ENCODE measurements around the gene FDXACB1.

FDXACB1 gene

DNA sequence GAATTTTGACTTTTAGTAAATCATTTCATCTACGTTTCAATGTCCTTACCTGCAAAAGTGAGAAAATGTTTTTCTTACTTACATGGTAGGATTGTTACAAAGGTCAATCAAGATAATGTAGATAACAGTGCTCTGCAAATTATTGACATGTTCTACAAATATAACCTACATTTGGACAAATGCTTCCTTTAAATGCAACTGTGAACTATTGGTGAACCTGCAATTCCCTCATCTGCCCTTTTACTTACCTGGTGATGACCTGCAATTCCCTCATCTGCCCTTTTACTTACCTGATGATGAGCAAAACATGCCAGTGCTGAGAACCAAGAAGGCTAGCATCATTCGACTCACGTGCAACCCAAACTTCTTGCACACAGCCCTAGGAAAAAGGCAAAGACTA, 18.7 kb downstream of the FDXACB1 start:
- H3K9ac ChIP-seq (ENCODE audit: low read length) = no peak overlapping the region
- H3K27ac ChIP-seq (ENCODE audit: low read depth, low read length) = no peak overlapping the region
- no peak overlapping the region for H3K4me3 ChIP-seq (ENCODE audit: low read depth in 1 of 2, low read length in 2 of 2)
- H3K27me3 ChIP-seq (ENCODE audit: control insufficient read depth in 1 of 2, insufficient read depth in 2 of 2, low read length in 2 of 2) = no peaks in the 10 kb centered on the region
- no peaks in the 10 kb centered on the region for H3K9me3 ChIP-seq (ENCODE audit: low read length)
- peaks cover 42% of the 10 kb centered on the region for H3K36me3 ChIP-seq (ENCODE audit: insufficient read depth, low read length)
- H3K4me1 ChIP-seq (ENCODE audit: insufficient read depth, low read length) = no peaks in the 10 kb centered on the region

DNA sequence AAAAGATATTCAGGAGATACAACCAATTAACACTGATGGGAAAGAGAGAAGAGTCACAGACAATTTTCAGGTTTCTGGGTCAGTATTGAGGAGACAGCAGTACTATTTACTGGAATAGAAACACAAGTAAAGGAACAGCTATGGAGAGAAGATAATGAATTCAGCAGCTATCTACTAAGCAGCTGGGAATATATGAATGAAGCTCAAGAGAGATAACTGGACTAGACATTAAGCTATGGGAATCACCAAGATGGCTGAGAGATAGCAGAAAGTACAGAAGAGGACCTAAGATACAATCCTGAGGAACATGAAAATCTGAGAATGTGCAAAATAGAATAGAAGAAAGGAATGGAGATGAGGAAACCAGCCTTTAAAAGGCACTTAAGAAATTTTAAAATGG, 23.5 kb downstream of the FDXACB1 start:
- H3K27me3 ChIP-seq (ENCODE audit: control insufficient read depth in 1 of 2, insufficient read depth in 2 of 2, low read length in 2 of 2) = no peaks in the 10 kb centered on the region
- H3K9me3 ChIP-seq (ENCODE audit: low read length) = no peaks in the 10 kb centered on the region
- no peak overlapping the region for H3K4me3 ChIP-seq (ENCODE audit: low read depth in 1 of 2, low read length in 2 of 2)
- no peak overlapping the region for H3K27ac ChIP-seq (ENCODE audit: low read depth, low read length)
- H3K4me1 ChIP-seq (ENCODE audit: insufficient read depth, low read length) = no peaks in the 10 kb centered on the region
- H3K36me3 ChIP-seq (ENCODE audit: insufficient read depth, low read length) = peaks cover 57% of the 10 kb centered on the region
- no peak overlapping the region for H3K9ac ChIP-seq (ENCODE audit: low read length)

DNA sequence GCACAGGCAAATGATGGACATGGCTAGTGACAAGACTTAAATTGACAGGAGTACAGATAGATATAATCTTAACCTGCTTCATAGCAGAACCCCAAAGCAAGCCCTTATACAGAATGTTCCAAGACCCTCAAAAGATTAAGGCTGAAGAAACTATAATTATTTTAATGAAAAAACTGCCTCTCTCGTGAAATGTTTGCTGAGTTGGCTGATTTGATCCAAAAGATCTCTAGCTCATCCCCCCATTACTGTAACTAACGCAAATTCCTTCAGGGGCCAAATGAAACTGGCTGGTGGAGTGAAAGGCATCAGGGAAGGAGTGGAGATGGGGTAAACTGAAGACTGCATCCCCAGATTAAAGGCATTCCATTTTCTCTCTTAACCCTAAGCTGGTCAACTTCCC, 26.9 kb downstream of the FDXACB1 start:
- Histone ChIP-seq H3K4me3 (ENCODE audit: low read depth in 1 of 2, low read length in 2 of 2) (no peak overlapping the region), H3K9me3 (ENCODE audit: low read length) (no peaks in the 10 kb centered on the region), H3K9ac (ENCODE audit: low read length) (no peak overlapping the region), H3K4me1 (ENCODE audit: insufficient read depth, low read length) (no peaks in the 10 kb centered on the region), H3K27ac (ENCODE audit: low read depth, low read length) (no peak overlapping the region), H3K36me3 (ENCODE audit: insufficient read depth, low read length) (peaks cover 38% of the 10 kb centered on the region), H3K27me3 (ENCODE audit: control insufficient read depth in 1 of 2, insufficient read depth in 2 of 2, low read length in 2 of 2) (no peaks in the 10 kb centered on the region)

DNA sequence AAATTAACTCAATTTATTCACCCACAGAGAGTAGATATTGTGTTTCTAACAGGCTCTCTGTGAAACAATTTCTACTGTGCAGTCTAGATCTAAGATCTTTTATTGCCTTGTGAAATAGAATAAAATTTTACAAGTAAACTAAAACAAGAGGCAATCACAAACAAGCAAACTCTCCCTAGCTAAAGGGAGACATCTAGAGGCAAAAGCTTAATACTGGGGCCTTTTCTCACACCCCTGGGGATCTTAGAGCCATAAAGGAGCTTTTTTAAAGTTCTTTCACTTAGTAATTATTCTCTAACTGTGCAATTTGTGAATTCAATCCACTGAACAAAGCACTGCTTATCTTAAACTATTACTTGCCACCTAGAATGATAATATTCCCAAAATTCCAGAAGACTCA, 27.3 kb downstream of the FDXACB1 start:
- Histone ChIP-seq H3K27me3 (ENCODE audit: control insufficient read depth in 1 of 2, insufficient read depth in 2 of 2, low read length in 2 of 2) (no peaks in the 10 kb centered on the region), H3K9me3 (ENCODE audit: low read length) (no peaks in the 10 kb centered on the region), H3K36me3 (ENCODE audit: insufficient read depth, low read length) (peaks cover 38% of the 10 kb centered on the region), H3K4me3 (ENCODE audit: low read depth in 1 of 2, low read length in 2 of 2) (no peak overlapping the region), H3K4me1 (ENCODE audit: insufficient read depth, low read length) (no peaks in the 10 kb centered on the region), H3K9ac (ENCODE audit: low read length) (no peak overlapping the region), H3K27ac (ENCODE audit: low read depth, low read length) (no peak overlapping the region)

DNA sequence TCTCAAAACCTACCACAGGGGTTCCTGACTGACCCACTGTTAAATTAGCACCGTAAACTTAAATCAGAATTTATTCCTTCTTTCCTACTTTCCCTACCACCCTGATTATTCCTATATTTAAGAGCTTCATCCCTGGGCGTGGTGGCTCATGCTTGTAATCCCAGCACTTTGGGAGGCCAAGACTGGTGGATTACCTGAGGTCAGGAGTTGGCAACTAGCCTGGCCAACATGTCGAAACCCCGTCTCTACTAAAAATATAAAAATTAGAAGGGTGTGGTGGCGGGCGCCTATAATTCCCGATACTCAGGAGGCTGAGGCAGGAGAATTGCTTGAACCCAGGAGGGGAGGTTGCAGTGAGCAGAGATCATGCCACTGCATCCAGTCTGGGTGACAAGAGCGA, 27.9 kb downstream of the FDXACB1 start:
- no peak overlapping the region for H3K4me3 ChIP-seq (ENCODE audit: low read depth in 1 of 2, low read length in 2 of 2)
- no peak overlapping the region for H3K9ac ChIP-seq (ENCODE audit: low read length)
- peaks cover 38% of the 10 kb centered on the region for H3K36me3 ChIP-seq (ENCODE audit: insufficient read depth, low read length)
- no peaks in the 10 kb centered on the region for H3K9me3 ChIP-seq (ENCODE audit: low read length)
- no peaks in the 10 kb centered on the region for H3K4me1 ChIP-seq (ENCODE audit: insufficient read depth, low read length)
- no peaks in the 10 kb centered on the region for H3K27me3 ChIP-seq (ENCODE audit: control insufficient read depth in 1 of 2, insufficient read depth in 2 of 2, low read length in 2 of 2)
- H3K27ac ChIP-seq (ENCODE audit: low read depth, low read length) = no peak overlapping the region

DNA sequence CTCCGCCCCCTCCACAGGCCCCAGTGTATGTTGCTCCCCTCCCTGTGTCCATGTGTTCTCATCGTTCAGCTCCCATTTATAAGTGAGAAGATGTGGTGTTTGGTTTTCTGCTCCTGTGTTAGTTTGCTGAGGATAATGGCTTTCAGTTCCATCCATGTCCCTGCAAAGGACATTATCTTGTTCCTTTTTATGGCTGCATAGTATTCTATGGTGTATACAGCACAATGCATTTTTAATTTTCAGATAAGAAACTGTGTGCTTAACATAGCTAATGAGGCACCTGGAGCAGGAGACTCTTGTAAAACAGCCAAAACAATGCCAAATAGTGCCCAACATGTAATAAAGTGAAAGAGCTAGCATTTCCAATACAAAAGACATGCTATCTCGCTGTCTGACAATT, 29.3 kb downstream of the FDXACB1 start:
- H3K27me3 ChIP-seq (ENCODE audit: control insufficient read depth in 1 of 2, insufficient read depth in 2 of 2, low read length in 2 of 2) = no peaks in the 10 kb centered on the region
- peaks cover 29% of the 10 kb centered on the region for H3K36me3 ChIP-seq (ENCODE audit: insufficient read depth, low read length)
- no peak overlapping the region for H3K27ac ChIP-seq (ENCODE audit: low read depth, low read length)
- no peak overlapping the region for H3K9ac ChIP-seq (ENCODE audit: low read length)
- H3K4me3 ChIP-seq (ENCODE audit: low read depth in 1 of 2, low read length in 2 of 2) = no peak overlapping the region
- H3K9me3 ChIP-seq (ENCODE audit: low read length) = no peaks in the 10 kb centered on the region
- no peaks in the 10 kb centered on the region for H3K4me1 ChIP-seq (ENCODE audit: insufficient read depth, low read length)

DNA sequence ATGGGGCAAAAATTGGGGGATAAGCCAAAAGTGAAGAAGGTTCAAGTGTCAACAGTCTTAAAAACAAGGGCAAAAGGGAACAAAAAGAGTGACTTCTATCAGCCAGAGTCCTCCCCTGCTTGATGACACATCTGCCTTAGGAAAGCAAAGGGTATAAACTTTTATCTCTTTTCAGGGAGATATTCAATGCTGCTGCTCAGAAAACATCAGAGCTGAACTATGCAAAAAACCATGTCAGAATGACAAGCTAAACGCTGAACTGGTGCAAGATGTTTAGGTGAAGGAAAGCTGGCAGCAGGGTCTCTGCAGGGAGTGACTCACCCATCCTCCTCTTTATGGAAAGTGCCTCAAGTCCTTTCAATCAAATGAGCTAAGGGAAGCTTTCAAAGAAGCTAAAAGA, 32.3 kb downstream of the FDXACB1 start:
- no peak overlapping the region for H3K9ac ChIP-seq (ENCODE audit: low read length)
- H3K4me3 ChIP-seq (ENCODE audit: low read depth in 1 of 2, low read length in 2 of 2) = no peak overlapping the region
- no peaks in the 10 kb centered on the region for H3K9me3 ChIP-seq (ENCODE audit: low read length)
- H3K27me3 ChIP-seq (ENCODE audit: control insufficient read depth in 1 of 2, insufficient read depth in 2 of 2, low read length in 2 of 2) = no peaks in the 10 kb centered on the region
- no peak overlapping the region for H3K27ac ChIP-seq (ENCODE audit: low read depth, low read length)
- no peaks in the 10 kb centered on the region for H3K4me1 ChIP-seq (ENCODE audit: insufficient read depth, low read length)
- H3K36me3 ChIP-seq (ENCODE audit: insufficient read depth, low read length) = peaks cover 17% of the 10 kb centered on the region

DNA sequence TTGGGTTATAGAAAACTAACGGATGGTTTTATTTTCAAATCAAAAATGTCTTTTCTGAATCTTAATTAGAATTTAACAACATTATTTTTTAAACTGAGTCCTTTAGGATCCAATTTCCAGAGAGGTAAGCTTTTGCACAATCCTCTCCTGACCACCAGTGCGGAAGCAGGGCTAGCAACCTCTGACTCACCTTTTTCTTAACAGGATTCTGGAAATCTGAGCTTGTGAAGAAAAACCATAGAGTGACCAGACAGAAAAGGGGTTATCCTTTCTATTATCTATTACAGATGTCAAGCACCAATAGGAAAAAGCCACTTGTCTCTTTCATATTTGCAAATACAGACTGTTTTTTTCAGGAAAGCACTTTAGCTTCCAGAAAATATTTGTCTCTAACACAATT, 32.9 kb downstream of the FDXACB1 start:
- peaks cover 12% of the 10 kb centered on the region for H3K36me3 ChIP-seq (ENCODE audit: insufficient read depth, low read length)
- H3K4me3 ChIP-seq (ENCODE audit: low read depth in 1 of 2, low read length in 2 of 2) = no peak overlapping the region
- no peaks in the 10 kb centered on the region for H3K9me3 ChIP-seq (ENCODE audit: low read length)
- no peaks in the 10 kb centered on the region for H3K4me1 ChIP-seq (ENCODE audit: insufficient read depth, low read length)
- H3K27me3 ChIP-seq (ENCODE audit: control insufficient read depth in 1 of 2, insufficient read depth in 2 of 2, low read length in 2 of 2) = no peaks in the 10 kb centered on the region
- H3K27ac ChIP-seq (ENCODE audit: low read depth, low read length) = no peak overlapping the region
- H3K9ac ChIP-seq (ENCODE audit: low read length) = no peak overlapping the region

DNA sequence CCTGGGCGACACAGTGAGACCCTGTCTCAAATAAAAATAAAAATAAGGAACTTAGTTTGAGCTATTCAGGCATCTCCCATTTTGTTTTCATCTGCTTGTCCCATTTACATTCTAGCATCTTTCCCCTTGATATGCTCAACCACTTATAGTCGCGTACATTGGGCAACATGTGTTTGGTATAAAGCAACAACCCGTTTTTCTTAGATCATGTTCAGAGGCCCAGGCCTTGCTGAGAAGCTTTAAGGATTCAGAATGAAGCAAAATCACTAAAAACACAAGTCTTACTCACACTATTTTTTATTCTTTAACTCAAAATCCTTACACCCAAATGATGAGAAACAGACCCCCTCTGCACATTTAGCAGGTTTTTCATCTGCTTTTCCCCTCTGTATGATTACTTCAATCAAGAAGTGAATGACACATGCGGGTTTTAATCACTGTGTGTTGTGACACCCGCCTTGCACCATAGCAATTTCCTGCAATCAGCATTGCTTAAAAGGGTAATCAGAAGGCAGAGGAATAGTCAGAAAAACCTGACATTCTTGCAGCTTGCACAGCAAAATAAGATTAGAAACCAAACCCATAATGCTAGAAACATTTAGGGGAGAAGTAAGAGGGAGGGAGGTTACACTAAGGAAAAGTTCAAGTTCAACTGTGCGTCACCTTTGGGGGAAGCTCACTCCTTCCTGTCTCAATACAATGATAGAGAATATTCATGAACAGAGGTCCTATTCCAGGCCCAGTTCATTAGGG, 33.5 kb downstream of the FDXACB1 start:
- H3K27ac ChIP-seq (ENCODE audit: low read depth, low read length) = no peak overlapping the region

DNA sequence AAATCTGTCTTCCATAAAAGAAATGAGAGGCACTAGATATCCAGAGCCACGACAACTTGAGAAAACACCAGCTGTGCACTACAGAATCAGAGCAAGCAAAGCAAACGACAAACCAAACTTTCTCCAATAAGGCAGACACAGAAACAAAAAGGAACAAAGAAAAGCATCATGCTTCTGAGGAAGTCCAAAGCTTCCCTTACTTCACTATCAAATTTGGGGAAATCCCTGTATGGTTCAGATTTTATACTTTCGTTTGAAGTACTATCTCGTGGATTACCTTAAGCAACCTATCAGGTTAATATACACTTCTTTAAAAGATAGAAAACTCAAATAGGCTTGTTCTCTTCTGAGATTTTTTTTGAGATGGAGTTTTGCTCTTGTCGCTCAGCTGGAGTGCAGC, 35.3 kb downstream of the FDXACB1 start:
- Histone ChIP-seq H3K4me1 (ENCODE audit: insufficient read depth, low read length) (no peaks in the 10 kb centered on the region), H3K9me3 (ENCODE audit: low read length) (no peaks in the 10 kb centered on the region), H3K27me3 (ENCODE audit: control insufficient read depth in 1 of 2, insufficient read depth in 2 of 2, low read length in 2 of 2) (no peaks in the 10 kb centered on the region), H3K27ac (ENCODE audit: low read depth, low read length) (no peak overlapping the region), H3K4me3 (ENCODE audit: low read depth in 1 of 2, low read length in 2 of 2) (no peak overlapping the region), H3K36me3 (ENCODE audit: insufficient read depth, low read length) (peaks cover 12% of the 10 kb centered on the region), H3K9ac (ENCODE audit: low read length) (no peak overlapping the region)

More for the DNA sequence above, 33.5 kb downstream of the FDXACB1 start:
- Histone ChIP-seq H3K27me3 (ENCODE audit: control insufficient read depth in 1 of 2, insufficient read depth in 2 of 2, low read length in 2 of 2) (no peaks in the 10 kb centered on the region), H3K9ac (ENCODE audit: low read length) (no peak overlapping the region), H3K36me3 (ENCODE audit: insufficient read depth, low read length) (peaks cover 12% of the 10 kb centered on the region), H3K4me3 (ENCODE audit: low read depth in 1 of 2, low read length in 2 of 2) (no peak overlapping the region), H3K9me3 (ENCODE audit: low read length) (no peaks in the 10 kb centered on the region), H3K4me1 (ENCODE audit: insufficient read depth, low read length) (no peaks in the 10 kb centered on the region)

DNA sequence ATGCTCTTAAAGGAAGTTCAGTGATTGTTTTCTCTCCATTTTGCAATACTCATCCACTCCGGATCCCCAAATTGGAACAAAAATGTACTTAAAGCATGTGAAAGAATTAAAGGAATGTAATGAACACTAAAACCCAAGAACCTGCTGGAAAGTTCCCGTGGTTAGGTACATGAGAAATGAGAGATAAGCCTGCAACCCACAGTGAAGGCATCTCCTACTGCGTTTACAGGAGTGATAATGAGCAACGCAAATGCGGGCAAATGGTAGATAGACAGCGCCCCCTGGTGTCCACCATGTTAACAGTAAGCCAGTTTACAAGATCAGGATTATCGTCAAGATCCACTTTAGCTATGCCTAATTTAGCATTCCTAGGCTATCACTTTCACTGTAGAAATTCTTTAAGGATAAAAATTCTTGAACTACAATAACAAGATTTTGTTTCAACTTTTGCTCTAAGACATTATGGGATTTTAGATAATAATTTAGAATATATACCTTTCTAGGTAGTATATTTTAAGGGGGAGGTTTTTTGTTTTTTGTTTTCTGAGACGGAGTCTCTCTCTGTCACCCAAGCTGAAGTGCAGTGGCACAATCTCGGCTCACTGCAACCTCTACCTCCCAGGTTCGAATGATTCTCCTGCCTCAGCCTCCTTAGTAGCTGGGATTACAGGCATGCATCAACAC, 37.5 kb downstream of the FDXACB1 start:
- Histone ChIP-seq H3K36me3 (ENCODE audit: insufficient read depth, low read length) (peaks cover 20% of the 10 kb centered on the region), H3K4me1 (ENCODE audit: insufficient read depth, low read length) (no peaks in the 10 kb centered on the region), H3K9me3 (ENCODE audit: low read length) (no peaks in the 10 kb centered on the region), H3K9ac (ENCODE audit: low read length) (no peak overlapping the region), H3K27me3 (ENCODE audit: control insufficient read depth in 1 of 2, insufficient read depth in 2 of 2, low read length in 2 of 2) (no peaks in the 10 kb centered on the region), H3K4me3 (ENCODE audit: low read depth in 1 of 2, low read length in 2 of 2) (no peak overlapping the region), H3K27ac (ENCODE audit: low read depth, low read length) (no peak overlapping the region)

DNA sequence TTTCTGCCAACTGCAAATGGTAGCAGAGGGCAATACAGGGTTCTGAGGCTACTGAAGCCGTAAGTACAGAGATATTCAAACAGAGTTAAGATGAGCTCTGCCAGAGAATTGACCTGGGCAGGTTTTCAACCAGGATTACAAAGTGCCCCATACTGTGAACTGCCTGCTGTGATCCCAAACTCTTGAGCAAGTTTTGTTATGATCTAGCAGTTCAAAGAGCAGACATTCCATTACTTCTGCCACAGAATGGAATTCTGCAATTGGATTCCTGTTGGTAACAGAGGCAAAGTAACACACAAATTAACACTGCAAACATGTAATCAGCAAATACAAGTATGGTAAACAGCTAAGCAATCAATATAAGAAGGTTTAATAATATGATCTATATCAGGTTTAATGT, 38.8 kb downstream of the FDXACB1 start:
- H3K4me1 ChIP-seq (ENCODE audit: insufficient read depth, low read length) = no peaks in the 10 kb centered on the region
- no peak overlapping the region for H3K27ac ChIP-seq (ENCODE audit: low read depth, low read length)
- H3K9me3 ChIP-seq (ENCODE audit: low read length) = no peaks in the 10 kb centered on the region
- no peak overlapping the region for H3K4me3 ChIP-seq (ENCODE audit: low read depth in 1 of 2, low read length in 2 of 2)
- H3K36me3 ChIP-seq (ENCODE audit: insufficient read depth, low read length) = peaks cover 33% of the 10 kb centered on the region
- H3K9ac ChIP-seq (ENCODE audit: low read length) = no peak overlapping the region
- no peaks in the 10 kb centered on the region for H3K27me3 ChIP-seq (ENCODE audit: control insufficient read depth in 1 of 2, insufficient read depth in 2 of 2, low read length in 2 of 2)

Data from muscle layer of colon (tissue), 2 donors.